HG03095 (cell line): ENCODE results near the gene KCNQ1OT1.

Experiments used
- ATAC-seq: cut with Tn5 transposase; IDR thresholded peaks from one replicate; pipeline ENCODE4 v1.9.1; 2021; ENCODE audit warnings: moderate library complexity; ENCODE audit not compliant: unreplicated experiment

The KCNQ1OT1 gene

GRCh38 chr11:2612884-2613571, 86.8 kb downstream of the KCNQ1OT1 start:
- ATAC-seq = no peak

- no peak for ATAC-seq
Observed at GRCh38 chr11:2609345-2609744, 90.4 kb downstream of the KCNQ1OT1 start.

- ATAC-seq = no peak
Observed at GRCh38 chr11:2599561-2600189, 100.1 kb downstream of the KCNQ1OT1 start.

GRCh38 chr11:2595204-2595603, 104.6 kb downstream of the KCNQ1OT1 start:
- no peak for ATAC-seq

- no peak for ATAC-seq
Observed at GRCh38 chr11:2594267-2594666, 105.5 kb downstream of the KCNQ1OT1 start.

GRCh38 chr11:2593393-2593950, 106.3 kb downstream of the KCNQ1OT1 start:
- ATAC-seq = no peak

GRCh38 chr11:2592559-2593392, 107.0 kb downstream of the KCNQ1OT1 start:
- no peak for ATAC-seq

- no peak for ATAC-seq
Observed at GRCh38 chr11:2591805-2592204, 108.0 kb downstream of the KCNQ1OT1 start.

- no peak for ATAC-seq
Observed at GRCh38 chr11:2590965-2591754, 108.6 kb downstream of the KCNQ1OT1 start.

GRCh38 chr11:2590131-2590964, 109.4 kb downstream of the KCNQ1OT1 start:
- ATAC-seq = no peak

GRCh38 chr11:2589538-2589934, 110.3 kb downstream of the KCNQ1OT1 start:
- ATAC-seq = no peak

- no peak for ATAC-seq
Observed at GRCh38 chr11:2588809-2589537, 110.8 kb downstream of the KCNQ1OT1 start.

GRCh38 chr11:2587976-2588748, 111.6 kb downstream of the KCNQ1OT1 start:
- no peak for ATAC-seq

- no peak for ATAC-seq
Observed at GRCh38 chr11:2587132-2587930, 112.5 kb downstream of the KCNQ1OT1 start.

GRCh38 chr11:2586793-2587131, 113.0 kb downstream of the KCNQ1OT1 start:
- ATAC-seq = no peak

- no peak for ATAC-seq
Observed at GRCh38 chr11:2586087-2586792, 113.6 kb downstream of the KCNQ1OT1 start.

- ATAC-seq = no peak
Observed at GRCh38 chr11:2585566-2586086, 114.2 kb downstream of the KCNQ1OT1 start.
